H1 (cell line): ENCODE measurements around the gene PTGES. TPM values are rescaled to one million over a fixed set of nuclear protein-coding genes. Genes with fewer than 3 reads are reported as not detected.

Source experiments
- CBX8 ChIP-seq: fragments of 300-800, 300-1000 bp; sonication (generic); IDR thresholded peaks from 2 replicates; pipeline ENCODE4 v1.7.1; 2016; ENCODE audit warnings: low read depth, low read length, borderline replicate concordance
- CHD7 ChIP-seq: fragments of 300-600 bp; sonication (generic); IDR thresholded peaks from 2 replicates; pipeline ENCODE4 v1.7.1; 2012; ENCODE audit warnings: low read length, moderate library complexity, mild to moderate bottlenecking, inconsistent platforms; ENCODE audit not compliant: insufficient replicate concordance
- TAF1 ChIP-seq: IDR thresholded peaks from 2 replicates; pipeline ENCODE4 v1.6.1; 2011; ENCODE audit warnings: mild to moderate bottlenecking, low read depth, low read length
- USF2 ChIP-seq: IDR thresholded peaks from 2 replicates; pipeline ENCODE4 v1.6.1; 2011; ENCODE audit warnings: low read length, improper control_type of control experiment
- YY1 ChIP-seq: IDR thresholded peaks from 2 replicates; pipeline ENCODE4 v1.6.1; 2011; ENCODE audit warnings: low read depth, mild to moderate bottlenecking, low read length
- polyA plus RNA-seq, 7 experiments: library from polyadenylated mRNA; depleted of rRNA in 3 of 7; stranded (reverse) in 5 of 7; unstranded in 2 of 7; fragments of >200 nt in 5 of 7; fragments of 200-250 nt in 2 of 7; gene quantifications; 1 replicate in 5 of 7; 2 replicates in 1 of 7; 4 replicates in 1 of 7; pipeline versions ENCODE4 v1.2.1 to v1.2.3, GENCODE V29; 2011 to 2013; ENCODE audit warnings: missing spikeins in 2 of 7, mixed read lengths in 2 of 7
- total RNA-seq: library from RNA; stranded (reverse); fragmentation: NEBNext Ultra II Directional; extraction: Animal tissue kit (Norgen Biotek cat#: 25700); gene quantifications from 2 replicates; pipeline ENCODE4 v1.2.1, GENCODE V29; 2021

The PTGES gene
- total and polyA plus RNA-seq, 2 of the 8 experiments (the other 6 are each of a cell fraction or from before 2014, with no cell fraction given) = 3.2 to 5.1 TPM

DNA sequence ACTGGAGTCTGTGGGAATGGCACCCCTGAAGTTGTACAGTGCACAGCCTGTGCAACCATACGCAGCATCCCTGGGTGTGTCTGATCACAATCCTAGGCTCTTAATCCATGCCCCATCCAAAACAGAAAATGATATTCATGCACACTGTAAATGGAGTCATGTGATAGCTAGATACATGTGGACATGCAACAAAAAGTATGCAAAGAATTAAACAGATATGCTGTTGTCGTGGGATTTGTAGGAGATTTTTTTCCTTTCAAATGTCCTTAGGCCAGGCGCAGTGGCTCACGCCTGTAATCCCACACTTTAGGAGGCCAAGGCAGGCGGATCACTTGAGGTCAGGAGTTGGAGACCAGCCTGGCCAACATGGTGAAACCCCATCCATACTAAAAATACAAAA is 51.3 kb downstream of the PTGES start (continued):
- TF ChIP-seq USF2 (no peak), TAF1 (no peak), YY1 (no peak), CHD7 (no peak), CBX8 (no peak)
